ENCODE results near the gene CDH12.

- TF ChIP-seq CTCF (IDR thresholded peaks at IDR 0.05; ENCODE audit: low read depth, low read length) = no peak
- TF ChIP-seq EZH2phosphoT487 (IDR thresholded peaks at IDR 0.05; ENCODE audit: low read depth) = no peak
Measured at GRCh38 chr5:22460189-22460588, 393.0 kb downstream of the CDH12 start.
